T-helper 22 cell (primary cell): ENCODE results near the gene KRIT1.

Source experiments
- DNase-seq: peaks from one replicate; pipeline ENCODE4 v3.0.0-alpha.2; 2020; ENCODE audit warnings: low read depth

KRIT1 gene

GRCh38 chr7:92150450-92151017, 95.2 kb downstream of the KRIT1 start:
- DNase-seq, result no peak

GRCh38 chr7:92149736-92150239, 95.9 kb downstream of the KRIT1 start:
- DNase-seq, result no peak
